Measurements from ENCODE around the gene RPL7A.
"Not testable (repeated sequence)": the region's sequence is repeated elsewhere in the genome, so short reads cannot be mapped to it uniquely, and the experiment has no call there.

RPL7A gene

GRCh38 chr9:133370685-133371084, 22.7 kb downstream of the RPL7A start:
- no peak for DNase-seq

DNA sequence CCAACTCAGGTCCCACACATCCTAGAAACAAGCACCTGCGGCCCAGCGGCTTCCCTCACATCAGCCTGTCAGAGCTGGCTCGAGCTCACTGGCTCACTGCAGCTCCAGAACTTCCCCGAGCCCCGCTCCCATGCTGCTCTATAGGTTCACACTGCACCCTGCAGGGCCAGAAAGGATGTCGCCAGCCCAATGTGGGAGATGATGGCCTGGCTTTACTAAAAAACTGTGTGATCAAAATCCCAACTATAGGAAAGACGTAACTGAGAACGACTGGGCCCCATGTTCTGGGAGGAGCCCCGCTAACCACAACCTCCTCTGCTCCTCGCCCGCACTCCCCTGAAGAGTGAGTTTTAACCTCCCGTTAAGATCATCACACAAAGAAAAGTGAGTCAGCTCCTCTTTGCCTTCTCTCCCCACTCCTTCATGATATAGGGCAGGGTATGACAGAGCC, 23.3 kb downstream of the RPL7A start:
- DNase-seq = no peak

GRCh38 chr9:133372144-133372543, 24.1 kb downstream of the RPL7A start:
- no peak for DNase-seq

DNA sequence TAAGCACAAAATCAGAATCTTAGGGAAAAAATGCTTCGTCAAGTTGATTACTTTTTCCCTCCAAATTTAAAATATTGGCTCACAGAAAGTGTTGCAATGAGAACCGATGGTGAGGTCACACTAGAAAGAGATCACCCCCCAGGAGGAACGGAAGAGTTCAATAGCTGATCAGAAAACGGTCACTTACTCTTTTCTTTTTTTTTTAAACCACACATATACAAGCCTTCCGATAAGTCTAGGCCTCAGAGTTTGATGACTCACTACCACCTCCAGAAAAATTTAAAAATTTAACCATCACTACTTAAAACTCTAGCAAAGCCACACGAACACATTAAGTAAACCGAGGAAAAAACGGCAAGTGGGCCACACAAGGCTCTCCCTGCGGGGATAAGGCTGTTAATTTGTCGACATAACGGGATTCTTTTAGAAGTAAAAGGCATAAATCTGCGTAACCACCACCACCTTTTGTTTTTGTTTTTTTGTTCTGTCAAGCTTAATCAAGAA, 26.6 kb downstream of the RPL7A start:
- DNase-seq = peak; percentile 66

DNA sequence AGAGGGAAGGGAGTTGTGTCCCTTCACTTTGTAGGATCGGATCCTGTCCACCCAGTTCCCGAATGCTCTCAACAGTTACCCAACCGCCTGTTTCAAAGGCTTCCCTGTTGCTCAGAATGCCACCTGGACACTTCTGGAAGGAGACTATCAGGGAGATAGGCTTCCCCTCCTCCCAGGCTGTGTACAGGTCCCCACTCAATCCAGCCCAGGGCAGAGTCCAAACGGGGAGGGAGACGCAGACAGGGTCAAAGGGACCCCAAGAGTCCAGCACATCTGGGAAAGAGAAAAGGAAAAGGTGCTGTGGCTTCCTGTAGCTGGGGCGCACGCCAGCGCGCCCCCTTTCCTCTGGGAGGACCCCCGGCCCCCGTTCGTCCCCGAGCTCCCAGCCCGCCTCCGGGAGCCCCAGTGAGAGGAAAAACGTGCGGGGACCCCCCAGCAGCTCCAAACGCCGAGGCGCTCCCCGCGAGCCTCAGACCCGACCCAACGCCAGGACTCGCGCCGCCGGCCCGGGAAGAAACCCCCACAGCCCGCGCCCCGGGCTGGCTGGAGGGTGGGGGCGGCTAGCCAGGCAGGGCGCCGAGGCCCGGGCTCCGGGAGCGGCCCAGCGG, 27.2 kb downstream of the RPL7A start:
- DNase-seq = peak; percentile 72

DNA sequence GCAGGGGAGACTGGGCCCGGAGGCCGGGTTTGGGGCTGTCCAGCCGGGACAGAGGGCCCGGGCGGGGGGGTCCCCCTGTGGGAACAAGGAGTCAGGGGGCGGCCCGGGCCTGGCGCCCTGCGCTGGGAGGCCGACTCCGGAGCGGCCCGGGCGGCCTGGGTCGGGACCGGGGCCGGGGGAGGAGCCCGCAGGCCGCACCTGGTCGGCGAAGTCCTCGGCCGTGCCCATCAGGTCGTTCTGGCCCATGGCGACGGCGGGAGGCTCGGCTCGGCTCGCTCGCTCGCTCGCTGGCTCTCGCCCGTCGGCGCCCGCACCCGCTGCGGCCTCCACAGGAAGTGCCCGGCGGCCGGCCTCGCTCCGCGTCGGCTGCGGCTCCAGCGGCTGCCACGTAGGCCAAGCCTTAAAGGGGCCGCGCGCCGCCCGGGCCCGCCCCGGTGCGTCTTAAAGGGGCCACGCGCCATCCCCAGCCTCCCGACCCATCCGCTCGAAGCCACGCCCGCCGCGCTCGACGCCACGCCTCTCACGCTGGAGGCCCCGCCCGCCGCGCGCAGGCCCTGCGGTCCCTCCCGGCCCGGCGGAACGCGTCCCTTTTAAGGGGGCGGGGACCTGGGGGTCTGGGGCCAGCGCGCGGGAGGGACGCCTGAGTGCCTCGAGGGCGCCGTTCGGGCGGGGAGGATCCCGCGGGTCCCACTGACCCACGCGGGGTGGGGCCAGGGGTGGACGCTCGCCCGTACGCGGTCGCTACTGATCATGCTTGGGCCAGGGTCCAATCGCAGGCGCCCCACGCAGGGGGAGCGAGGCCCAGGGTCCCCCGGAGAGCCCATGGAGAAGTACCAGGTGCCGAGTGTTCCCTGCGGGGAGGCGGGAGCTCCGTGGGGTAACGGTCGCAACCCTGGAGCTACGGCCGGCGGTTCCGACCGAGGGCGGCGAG, 28.0 kb downstream of the RPL7A start, which contains the start of the genes STKLD1 and SURF4:
TSS of gene STKLD1 (plus strand) at position 643 of the 931 bp plus-strand sequence. CDS start at position 751, 108 bp downstream.
TSS of gene SURF4 (minus strand) at position 337 of the 931 bp plus-strand sequence. CDS start at position 246, 91 bp downstream.
- peak; percentile 97 for DNase-seq

DNA sequence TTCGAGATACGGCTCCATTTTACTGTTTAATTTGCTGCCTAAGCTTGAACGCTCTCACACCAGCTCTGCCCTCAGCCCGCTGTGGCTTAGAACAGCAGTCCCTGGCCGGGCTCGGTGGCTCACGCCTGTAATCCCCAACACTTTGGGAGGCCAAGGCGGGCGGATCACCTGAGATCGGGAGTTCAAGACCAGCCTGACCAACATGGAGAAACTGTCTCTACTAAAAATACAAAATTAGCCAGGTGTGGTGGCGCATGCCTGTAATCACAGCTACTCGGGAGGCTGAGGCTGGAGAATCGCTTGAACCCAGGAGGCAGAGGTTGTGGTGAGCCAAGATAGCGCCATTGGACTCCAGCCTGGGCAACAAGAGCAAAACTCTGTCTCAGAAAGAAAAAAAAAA, 29.3 kb downstream of the RPL7A start:
- not testable (repeated sequence) for DNase-seq

- peak; percentile 13 for DNase-seq
Observed at GRCh38 chr9:133377721-133378216, 29.8 kb downstream of the RPL7A start.

DNA sequence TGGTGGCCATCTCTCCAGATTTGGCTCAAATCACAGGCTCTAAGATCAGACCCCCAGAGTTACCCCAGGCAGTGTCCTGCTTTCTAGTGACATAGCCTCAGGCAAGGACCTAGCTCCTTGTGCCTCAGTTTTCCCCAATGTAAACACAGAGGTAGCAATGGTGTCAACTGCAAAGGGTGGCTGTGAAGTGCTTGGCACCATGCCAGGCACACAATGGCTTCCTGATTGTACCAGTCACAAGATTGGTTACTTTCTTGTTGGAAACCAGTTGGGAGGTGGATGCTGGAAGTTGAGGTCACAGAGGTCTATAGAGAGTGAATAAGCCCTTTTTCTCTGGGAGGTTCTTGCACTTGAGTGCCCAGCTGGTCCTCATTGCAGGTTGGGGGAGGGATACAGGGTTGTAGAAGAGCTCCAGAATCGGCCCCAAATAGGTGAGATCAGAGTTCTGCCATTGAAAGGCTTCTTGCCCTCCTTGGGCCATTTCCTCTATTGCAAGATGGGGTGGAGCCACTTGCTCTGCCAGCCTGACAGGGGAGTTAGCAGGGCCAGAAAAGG, 30.5 kb downstream of the RPL7A start:
- DNase-seq = no peak

GRCh38 chr9:133379153-133380086, 31.4 kb downstream of the RPL7A start:
- no peak for DNase-seq

DNA sequence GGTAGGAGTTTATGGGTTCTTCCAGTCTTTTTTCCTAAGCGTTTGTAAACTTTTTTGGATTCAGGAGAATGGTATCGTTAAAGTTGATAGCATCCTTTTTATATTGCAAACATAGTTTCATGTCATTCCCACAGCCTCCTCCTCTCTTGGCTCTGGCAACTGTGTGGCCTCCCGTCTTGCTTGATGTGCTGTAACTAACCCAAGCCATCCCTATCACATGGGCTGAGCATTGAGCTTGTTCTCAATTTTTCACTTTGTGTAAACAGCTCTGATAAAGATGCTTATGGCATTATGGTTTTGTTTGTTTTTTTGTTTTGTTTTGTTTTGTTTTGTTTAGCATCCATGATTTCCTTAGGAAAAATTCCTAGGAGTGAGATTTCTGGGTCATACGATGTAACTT, 32.7 kb downstream of the RPL7A start:
- no peak for DNase-seq

DNA sequence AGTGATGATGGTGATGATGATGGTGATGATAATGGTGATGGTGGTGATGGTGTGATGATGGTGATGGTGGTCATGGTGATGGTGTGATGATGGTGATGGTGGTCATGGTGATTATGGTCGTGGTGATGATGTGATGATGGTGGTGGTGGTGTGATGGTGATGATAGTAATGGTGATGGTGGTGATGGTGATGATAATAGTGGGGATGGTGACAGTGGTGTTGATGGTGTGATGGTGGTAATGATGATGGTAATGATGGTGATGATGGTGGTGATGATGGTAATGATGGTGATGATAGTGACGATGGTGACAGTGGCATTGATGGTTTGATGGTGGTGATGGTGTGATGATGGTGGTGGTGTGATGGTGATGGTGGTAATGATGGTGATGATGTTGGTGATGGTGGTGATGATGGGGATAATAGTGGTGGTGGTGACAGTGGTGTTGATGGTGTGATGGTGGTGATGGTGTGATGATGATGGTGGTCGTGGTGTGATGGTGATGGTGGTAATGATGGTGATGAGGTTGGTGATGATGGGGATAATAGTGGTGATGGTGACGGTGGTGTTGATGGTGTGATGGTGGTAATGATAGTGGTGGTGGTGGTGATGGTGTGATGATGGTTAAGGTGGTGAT, 34.6 kb downstream of the RPL7A start:
- DNase-seq = no peak

DNA sequence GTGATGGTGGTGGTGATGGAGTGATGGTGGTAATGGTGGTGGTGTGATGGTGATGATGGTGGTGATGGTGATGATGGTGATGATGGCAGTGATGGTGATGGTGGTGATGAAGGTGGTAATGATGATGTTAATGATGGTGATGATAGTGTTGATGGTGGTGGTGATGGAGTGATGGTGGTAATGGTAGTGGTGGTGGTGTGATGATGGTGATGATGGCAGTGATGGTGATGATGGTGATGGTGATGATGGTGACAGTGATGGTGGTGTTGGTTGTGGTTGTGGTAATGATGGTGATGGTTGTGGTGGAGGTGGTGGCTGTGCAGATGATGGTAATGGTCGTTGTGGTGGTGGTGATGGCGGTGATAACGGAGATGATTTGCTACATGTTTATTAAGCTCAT, 35.4 kb downstream of the RPL7A start:
- no peak for DNase-seq

GRCh38 chr9:133384736-133385321, 36.8 kb downstream of the RPL7A start:
- no peak for DNase-seq

DNA sequence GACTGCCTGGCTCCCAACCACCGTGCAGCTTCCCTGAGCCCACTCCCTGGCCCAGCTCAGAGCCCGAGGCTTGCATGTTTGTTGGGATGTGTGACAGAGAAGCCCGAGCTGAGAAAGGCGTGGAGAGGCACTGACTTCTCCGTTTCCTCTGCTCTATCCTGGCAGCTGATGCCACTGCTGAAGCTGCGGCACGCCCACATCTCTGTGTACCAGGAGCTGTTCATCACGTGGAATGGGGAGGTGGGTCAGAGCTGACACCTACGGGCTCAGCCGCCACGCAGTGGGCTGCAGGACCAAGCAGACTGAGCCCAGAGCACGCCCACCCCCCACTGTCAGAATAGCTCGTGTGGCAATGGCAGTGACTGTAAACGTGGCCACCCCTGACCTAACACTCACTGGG, 37.4 kb downstream of the RPL7A start:
- DNase-seq = no peak

- no peak for DNase-seq
Observed at GRCh38 chr9:133386338-133386737, 38.3 kb downstream of the RPL7A start.

DNA sequence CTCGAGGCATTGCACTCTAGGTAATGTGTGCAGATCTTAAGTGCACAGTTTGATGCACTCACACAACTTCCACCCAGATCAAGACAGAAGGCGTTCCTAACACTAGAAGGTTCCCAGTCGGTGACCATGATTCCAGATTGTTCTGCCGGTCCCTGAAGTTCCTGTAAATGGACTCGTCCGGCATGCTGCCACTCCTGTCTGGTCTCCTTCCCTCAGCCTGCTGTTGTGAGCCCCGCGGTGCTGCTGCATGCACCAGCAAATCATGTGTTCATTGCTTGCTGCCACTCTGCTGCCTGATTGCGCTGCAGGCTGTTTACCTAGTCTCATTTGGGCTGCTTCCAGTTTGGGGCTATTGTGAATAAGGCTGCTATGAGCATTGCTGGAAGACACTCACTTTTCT, 39.7 kb downstream of the RPL7A start:
- DNase-seq = no peak

GRCh38 chr9:133389025-133389557, 41.1 kb downstream of the RPL7A start:
- DNase-seq = no peak

DNA sequence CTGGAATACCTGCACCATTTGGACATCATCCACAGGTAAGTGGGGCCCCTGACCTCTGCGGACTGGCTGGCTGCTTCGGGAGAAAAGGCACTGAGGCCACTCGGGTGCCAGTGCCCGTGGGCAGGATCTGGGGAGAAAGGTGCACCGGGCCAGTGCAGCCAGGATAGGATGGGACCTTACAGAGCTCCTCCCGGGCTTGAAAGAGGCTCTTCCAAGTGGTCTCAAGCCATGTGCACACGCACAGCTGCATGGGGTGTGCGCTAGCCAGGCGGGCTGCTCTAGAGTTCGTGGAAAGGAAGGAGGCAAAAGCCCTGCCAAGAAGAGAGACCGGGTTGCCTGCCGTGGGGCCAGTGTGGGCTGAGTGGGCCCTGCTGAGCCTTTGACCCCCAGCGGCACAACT, 41.5 kb downstream of the RPL7A start:
- DNase-seq = no peak

DNA sequence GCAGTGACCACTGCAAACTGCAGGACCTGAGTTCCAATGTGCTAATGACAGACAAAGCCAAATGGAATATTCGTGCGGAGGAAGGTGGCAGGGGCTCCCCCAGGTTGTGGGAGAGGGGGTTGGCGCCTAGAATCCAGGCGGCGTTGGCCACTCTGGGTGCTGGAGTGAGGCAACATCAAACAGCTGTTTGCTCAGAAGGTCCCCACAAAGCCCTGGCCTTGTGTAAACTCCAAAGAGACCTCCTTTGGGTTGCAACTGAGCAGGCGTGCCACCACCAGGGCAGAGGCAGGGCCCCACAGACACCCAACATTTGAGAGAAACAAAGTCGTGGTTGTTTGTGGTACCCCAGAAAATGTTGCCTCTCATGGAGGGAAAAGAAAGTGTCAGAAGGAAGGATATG, 42.7 kb downstream of the RPL7A start:
- DNase-seq = no peak

GRCh38 chr9:133391449-133391848, 43.4 kb downstream of the RPL7A start:
- not testable (repeated sequence) for DNase-seq
